Measurements from ENCODE around the gene LSM2. TPM values are rescaled to one million over a fixed set of nuclear protein-coding genes. Genes with fewer than 3 reads are reported as not detected.

LSM2 gene
- total RNA-seq, 1 donor from 2014 or later: 68.2 TPM

GRCh38 chr6:31785475-31785874 is 21.3 kb downstream of the LSM2 start:
- no peak for DNase-seq
- TF ChIP-seq, protein P1, sequence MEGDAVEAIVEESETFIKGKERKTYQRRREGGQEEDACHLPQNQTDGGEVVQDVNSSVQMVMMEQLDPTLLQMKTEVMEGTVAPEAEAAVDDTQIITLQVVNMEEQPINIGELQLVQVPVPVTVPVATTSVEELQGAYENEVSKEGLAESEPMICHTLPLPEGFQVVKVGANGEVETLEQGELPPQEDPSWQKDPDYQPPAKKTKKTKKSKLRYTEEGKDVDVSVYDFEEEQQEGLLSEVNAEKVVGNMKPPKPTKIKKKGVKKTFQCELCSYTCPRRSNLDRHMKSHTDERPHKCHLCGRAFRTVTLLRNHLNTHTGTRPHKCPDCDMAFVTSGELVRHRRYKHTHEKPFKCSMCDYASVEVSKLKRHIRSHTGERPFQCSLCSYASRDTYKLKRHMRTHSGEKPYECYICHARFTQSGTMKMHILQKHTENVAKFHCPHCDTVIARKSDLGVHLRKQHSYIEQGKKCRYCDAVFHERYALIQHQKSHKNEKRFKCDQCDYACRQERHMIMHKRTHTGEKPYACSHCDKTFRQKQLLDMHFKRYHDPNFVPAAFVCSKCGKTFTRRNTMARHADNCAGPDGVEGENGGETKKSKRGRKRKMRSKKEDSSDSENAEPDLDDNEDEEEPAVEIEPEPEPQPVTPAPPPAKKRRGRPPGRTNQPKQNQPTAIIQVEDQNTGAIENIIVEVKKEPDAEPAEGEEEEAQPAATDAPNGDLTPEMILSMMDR (IDR thresholded peaks at IDR 0.05; ENCODE audit: partially characterized antibody, unreplicated experiment): no peak
- no peak overlapping the region for H3K27ac Mint-ChIP-seq (ENCODE audit: unreplicated experiment)
- H3K27me3 Mint-ChIP-seq (ENCODE audit: unreplicated experiment): peaks cover 2% of the 10 kb centered on the region
- no peaks in the 10 kb centered on the region for H3K4me1 Mint-ChIP-seq (ENCODE audit: low read depth, unreplicated experiment)
- peaks cover under 1% of the 10 kb centered on the region for H3K36me3 Mint-ChIP-seq (ENCODE audit: unreplicated experiment)
- no peak overlapping the region for H3K4me3 Mint-ChIP-seq (ENCODE audit: unreplicated experiment)
- H3K9me3 Mint-ChIP-seq (ENCODE audit: unreplicated experiment): peaks cover 4% of the 10 kb centered on the region

GRCh38 chr6:31784098-31784925 is 22.5 kb downstream of the LSM2 start:
- Mint-ChIP-seq H3K4me1 (ENCODE audit: low read depth, unreplicated experiment) (no peaks in the 10 kb centered on the region), H3K27me3 (ENCODE audit: unreplicated experiment) (peaks cover 2% of the 10 kb centered on the region), H3K27ac (ENCODE audit: unreplicated experiment) (no peak overlapping the region), H3K4me3 (ENCODE audit: unreplicated experiment) (no peak overlapping the region), H3K9me3 (ENCODE audit: unreplicated experiment) (peaks cover 3% of the 10 kb centered on the region), H3K36me3 (ENCODE audit: unreplicated experiment) (no peaks in the 10 kb centered on the region)
- TF ChIP-seq, protein P1 (IDR thresholded peaks at IDR 0.05; ENCODE audit: partially characterized antibody, unreplicated experiment): no peak
- no peak for DNase-seq

DNA sequence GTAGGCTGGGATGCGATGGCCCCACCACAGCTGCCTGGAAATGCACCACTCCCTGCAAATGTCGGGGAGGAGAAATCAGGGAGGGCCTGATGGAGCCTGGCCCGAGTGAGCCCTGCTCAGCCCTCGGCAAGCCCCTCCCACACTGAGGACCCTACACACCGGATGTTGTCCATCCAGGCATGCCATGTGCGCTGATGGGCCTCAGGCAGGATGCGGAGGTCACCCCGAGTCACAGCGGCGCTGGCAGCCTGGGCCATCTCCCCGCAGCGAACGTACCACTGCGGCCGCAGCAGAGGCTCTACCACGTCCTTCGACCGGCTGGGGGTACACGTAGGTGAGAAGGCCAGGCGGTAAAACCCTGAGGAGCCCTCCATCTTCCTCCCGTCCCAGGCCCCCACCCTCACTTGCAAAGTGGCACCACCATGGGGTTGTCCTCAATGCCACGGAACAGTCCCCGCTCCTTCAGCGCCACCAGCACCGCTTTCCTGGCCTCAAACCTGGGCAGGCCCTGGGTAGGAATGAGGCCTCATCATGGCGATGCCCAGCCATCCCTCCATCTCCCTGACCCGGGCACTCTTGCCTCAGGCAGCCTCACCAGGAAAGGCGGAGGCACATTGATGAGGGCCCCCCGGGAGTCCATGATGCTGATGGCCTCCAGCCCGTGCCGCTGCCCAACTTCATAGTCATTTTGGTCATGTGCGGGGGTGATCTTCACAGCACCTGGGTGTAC is 24.5 kb downstream of the LSM2 start:
- H3K4me1 Mint-ChIP-seq (ENCODE audit: low read depth, unreplicated experiment): no peaks in the 10 kb centered on the region
- no peaks in the 10 kb centered on the region for H3K36me3 Mint-ChIP-seq (ENCODE audit: unreplicated experiment)
- H3K27me3 Mint-ChIP-seq (ENCODE audit: unreplicated experiment): peaks cover 2% of the 10 kb centered on the region
- no peak overlapping the region for H3K4me3 Mint-ChIP-seq (ENCODE audit: unreplicated experiment)
- TF ChIP-seq, protein P1 (IDR thresholded peaks at IDR 0.05; ENCODE audit: partially characterized antibody, unreplicated experiment): no peak
- peaks cover 1% of the 10 kb centered on the region for H3K9me3 Mint-ChIP-seq (ENCODE audit: unreplicated experiment)
- no peak for DNase-seq
- H3K27ac Mint-ChIP-seq (ENCODE audit: unreplicated experiment): no peak overlapping the region

- Mint-ChIP-seq H3K27me3 (ENCODE audit: unreplicated experiment) (peaks cover 2% of the 10 kb centered on the region), H3K27ac (ENCODE audit: unreplicated experiment) (no peak overlapping the region), H3K9me3 (ENCODE audit: unreplicated experiment) (peaks cover 2% of the 10 kb centered on the region), H3K36me3 (ENCODE audit: unreplicated experiment) (no peaks in the 10 kb centered on the region), H3K4me3 (ENCODE audit: unreplicated experiment) (no peak overlapping the region), H3K4me1 (ENCODE audit: low read depth, unreplicated experiment) (no peaks in the 10 kb centered on the region)
- TF ChIP-seq, protein P1 (IDR thresholded peaks at IDR 0.05; ENCODE audit: partially characterized antibody, unreplicated experiment): no peak
- DNase-seq: no peak
These were observed 25.3 kb downstream of the LSM2 start for GRCh38 chr6:31781244-31782125.
